Retinal pigment epithelial cell (primary cell): ENCODE data around the gene KLHL9.

Experiments
- DNase-seq: peaks from one replicate; pipeline ENCODE4 v3.0.0-alpha.2; 2010; ENCODE audit warnings: low read depth
- H3K4me3 ChIP-seq: 2 replicates; pipeline ENCODE4 v1.5.1; 2011; ENCODE audit warnings: mild to moderate bottlenecking, low read length, control low read depth, moderate library complexity
- TF ChIP-seq, protein P1 (sequence below): conservative IDR thresholded peaks from 2 replicates; pipeline ENCODE4 v1.5.1; 2011; ENCODE audit warnings: low read depth, low read length, control low read depth, inconsistent platforms

Gene KLHL9

DNA sequence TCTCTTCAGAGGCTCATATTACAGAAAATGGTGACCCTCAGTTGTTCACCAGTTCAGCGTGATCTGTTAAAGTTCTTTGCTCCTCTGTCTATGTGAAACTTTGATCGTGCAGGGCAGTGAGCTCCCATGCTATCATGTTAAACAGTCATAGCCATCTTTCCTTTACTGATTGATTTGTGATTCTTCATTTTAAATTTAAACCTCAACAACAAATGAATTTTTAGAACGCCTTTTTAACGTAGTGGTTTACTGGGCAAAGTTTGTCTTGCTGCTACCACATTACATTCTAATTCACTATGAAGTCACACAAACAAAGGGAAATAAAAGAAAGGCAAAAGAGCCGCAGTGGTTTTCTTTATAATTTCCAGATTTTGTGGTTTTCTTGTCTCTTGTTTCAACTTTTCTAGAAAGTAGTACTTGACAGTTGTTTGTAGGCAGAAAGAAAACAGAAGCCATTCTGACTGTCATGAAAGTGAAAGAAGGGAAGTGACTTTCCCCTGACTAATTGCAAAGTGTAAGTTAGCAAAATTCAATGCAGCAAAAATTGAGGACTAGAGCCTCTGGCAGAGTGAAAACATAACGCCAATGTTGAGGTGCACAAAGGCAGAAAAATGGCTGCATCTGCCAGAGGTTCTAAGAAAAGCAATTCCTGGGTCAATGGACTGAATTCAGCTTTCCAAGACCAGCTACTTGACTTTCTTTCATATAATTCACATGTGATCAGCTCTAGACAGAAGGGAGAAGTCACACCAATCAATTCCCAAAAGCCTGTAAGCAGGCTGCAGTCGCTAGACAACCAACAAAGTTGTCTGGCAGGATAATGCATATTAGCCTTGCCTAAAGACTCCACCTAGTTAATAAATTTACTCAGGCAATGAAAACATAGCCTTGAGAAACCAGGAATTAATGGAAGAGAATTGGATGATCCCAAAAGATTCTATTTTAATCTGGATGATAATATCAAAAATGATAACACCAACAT lies 22.6 kb upstream of the KLHL9 start:
- no peak overlapping the region for H3K4me3 ChIP-seq
- no peak for DNase-seq
- TF ChIP-seq, protein P1, sequence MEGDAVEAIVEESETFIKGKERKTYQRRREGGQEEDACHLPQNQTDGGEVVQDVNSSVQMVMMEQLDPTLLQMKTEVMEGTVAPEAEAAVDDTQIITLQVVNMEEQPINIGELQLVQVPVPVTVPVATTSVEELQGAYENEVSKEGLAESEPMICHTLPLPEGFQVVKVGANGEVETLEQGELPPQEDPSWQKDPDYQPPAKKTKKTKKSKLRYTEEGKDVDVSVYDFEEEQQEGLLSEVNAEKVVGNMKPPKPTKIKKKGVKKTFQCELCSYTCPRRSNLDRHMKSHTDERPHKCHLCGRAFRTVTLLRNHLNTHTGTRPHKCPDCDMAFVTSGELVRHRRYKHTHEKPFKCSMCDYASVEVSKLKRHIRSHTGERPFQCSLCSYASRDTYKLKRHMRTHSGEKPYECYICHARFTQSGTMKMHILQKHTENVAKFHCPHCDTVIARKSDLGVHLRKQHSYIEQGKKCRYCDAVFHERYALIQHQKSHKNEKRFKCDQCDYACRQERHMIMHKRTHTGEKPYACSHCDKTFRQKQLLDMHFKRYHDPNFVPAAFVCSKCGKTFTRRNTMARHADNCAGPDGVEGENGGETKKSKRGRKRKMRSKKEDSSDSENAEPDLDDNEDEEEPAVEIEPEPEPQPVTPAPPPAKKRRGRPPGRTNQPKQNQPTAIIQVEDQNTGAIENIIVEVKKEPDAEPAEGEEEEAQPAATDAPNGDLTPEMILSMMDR: no peak

DNA sequence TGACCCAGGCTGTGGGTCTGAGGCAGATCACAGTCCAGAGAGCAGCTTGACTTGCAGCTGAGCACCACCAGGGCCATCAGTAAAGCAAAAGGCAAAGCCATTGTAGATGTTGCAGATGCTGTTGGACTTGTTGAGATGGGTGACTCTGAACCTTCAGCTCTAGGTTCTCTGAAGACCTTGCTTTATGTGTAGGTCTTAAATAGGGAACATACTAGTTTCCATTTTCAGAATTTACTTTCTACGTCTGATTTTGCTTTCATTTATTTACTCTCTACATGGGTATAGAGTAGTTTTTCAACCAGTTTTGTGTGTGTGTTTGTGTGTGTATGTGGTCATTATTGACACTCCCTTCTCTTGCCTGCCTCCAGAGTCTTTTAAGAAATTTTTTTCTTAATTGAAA lies 15.6 kb upstream of the KLHL9 start, which contains the start of gene IFNA6:
TSS of gene IFNA6 (minus strand) at position 101 of the 400 bp plus-strand sequence. CDS start at position 101, 0 bp downstream.
- DNase-seq: no peak
- TF ChIP-seq, protein P1: no peak
- H3K4me3 ChIP-seq: no peak within 1 kb of the TSS

DNA sequence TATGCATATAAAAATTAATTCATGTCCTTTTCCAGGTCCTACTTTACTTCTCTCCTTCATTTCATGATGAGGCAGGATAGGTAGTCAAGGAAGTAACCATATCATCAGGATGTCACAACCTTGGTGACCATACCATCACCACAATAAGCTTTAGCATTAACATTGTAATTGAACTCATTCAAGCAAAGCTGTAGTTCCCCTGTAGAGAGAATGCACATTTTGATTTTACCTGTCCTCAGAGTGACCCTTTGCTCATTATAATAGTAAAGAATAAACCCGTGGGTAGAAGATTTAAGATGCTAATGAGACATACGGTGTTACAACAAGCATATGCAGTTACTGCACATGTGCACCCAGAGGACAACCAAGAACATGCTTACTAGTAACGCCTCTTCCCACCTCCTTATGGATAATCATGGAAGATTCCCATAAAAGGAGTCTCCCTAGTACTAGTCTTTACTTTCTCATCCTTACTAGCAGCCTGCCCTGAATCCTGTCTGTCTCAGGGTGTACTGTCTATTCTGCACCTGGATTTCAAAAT lies 13.3 kb upstream of the KLHL9 start:
- TF ChIP-seq, protein P1: no peak
- no peak for DNase-seq
- no peak overlapping the region for H3K4me3 ChIP-seq

DNA sequence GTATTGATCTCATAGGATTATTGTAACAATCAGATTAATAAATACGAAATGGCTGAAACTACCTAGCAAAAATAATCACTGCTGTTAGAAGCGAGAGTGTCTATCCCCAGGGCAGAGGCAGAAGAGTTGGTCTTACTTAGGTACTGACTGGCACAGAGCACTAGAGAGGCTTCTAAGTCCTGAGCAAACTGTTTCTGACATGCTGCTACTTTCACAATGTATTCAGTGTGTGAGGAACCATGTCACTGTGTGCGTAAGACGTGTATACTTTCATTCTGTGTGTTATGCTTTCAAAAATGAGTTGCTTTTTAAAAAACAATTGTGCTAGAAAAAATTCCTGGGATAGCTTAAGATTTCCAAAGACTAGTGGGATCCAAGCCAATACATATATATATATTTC lies 5.5 kb upstream of the KLHL9 start:
- TF ChIP-seq, protein P1: no peak
- no peak overlapping the region for H3K4me3 ChIP-seq
- DNase-seq: no peak

DNA sequence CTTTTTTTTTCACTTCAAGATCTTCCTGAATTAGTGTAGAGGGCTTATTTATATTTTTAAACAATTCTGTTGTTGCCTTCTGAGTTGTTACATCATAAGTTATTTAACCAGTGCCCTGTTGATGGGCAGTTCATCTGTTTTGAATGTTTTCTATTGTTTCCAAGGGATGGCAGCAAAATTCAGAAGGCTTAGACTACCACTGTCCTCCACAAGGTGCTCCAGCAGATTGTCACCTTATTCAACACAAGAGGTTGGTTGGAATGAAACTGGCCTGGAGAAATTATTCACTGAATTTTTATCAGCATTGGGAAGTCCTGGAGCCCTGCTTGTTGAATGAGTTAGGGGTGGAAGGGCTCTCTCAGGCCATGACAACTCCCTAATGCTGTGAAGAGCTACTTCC lies 1.3 kb upstream of the KLHL9 start:
- H3K4me3 ChIP-seq: no peak overlapping the region
- TF ChIP-seq, protein P1: no peak
- no peak for DNase-seq

DNA sequence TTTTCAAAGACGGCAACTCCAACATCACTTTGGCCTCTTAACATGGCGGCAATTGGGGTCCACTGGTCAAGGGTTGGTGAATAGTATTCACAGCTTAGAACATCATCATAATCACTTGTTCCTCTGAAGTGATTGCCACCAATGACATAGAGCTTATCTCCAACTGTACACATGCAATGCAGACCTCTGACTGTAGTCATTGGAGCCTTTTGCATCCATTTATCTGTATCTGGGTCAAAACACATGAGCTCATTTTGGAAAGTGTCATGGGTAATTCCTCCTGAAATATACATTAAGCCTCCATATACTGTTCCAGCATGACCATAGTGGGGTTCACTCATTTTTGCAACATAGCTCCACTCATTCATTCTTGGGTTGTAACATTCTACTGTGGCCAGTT lies 2.0 kb downstream of the KLHL9 start:
- DNase-seq: no peak
- TF ChIP-seq, protein P1: no peak
- H3K4me3 ChIP-seq: no peak overlapping the region
